ENCODE results near the gene MID1.

DNA sequence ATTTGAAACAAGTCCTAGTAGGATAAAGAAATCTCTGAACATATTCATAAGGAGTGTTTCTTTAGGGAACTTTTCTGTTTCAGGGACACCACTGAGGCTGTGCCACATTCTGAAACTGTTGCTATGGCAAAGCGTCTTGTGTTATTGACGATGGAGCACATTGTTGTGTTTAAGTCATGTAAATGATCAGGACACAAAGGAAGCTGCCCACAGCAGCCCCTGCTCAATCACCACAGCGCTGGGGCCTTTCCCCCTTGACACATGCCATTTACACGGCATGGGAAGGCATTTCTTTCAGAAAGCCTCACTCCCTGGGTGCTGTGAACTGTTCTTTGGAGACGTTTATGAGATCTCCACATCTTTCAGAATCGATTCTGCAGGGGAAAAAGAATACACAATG, 39.8 kb upstream of the MID1 start:
- TF ChIP-seq, protein P1, sequence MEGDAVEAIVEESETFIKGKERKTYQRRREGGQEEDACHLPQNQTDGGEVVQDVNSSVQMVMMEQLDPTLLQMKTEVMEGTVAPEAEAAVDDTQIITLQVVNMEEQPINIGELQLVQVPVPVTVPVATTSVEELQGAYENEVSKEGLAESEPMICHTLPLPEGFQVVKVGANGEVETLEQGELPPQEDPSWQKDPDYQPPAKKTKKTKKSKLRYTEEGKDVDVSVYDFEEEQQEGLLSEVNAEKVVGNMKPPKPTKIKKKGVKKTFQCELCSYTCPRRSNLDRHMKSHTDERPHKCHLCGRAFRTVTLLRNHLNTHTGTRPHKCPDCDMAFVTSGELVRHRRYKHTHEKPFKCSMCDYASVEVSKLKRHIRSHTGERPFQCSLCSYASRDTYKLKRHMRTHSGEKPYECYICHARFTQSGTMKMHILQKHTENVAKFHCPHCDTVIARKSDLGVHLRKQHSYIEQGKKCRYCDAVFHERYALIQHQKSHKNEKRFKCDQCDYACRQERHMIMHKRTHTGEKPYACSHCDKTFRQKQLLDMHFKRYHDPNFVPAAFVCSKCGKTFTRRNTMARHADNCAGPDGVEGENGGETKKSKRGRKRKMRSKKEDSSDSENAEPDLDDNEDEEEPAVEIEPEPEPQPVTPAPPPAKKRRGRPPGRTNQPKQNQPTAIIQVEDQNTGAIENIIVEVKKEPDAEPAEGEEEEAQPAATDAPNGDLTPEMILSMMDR (IDR thresholded peaks at IDR 0.05; ENCODE audit: insufficient read depth, low read depth, low read length): no peak
- no peak for TF ChIP-seq EZH2 (IDR thresholded peaks at IDR 0.05; ENCODE audit: insufficient read depth, low read length)

Measured in astrocyte (in vitro differentiated cells and primary cell).